Ovary (tissue), 9 donors: ENCODE results near the gene SWI5. TPM values are rescaled to one million over a fixed set of nuclear protein-coding genes. Genes with fewer than 3 reads are reported as not detected.

Experiments used
- DNase-seq, 5 donors: peaks; one replicate each; pipeline ENCODE4 v3.0.0-alpha.2; 2019 to 2020
- H3K27ac ChIP-seq, 2 donors: fragments of 200-600 bp; one replicate each; pipeline versions ENCODE4 v1.5.1 to v1.8.0; 2019 to 2022
- H3K27me3 ChIP-seq: fragments of 200-600 bp; one replicate; pipeline ENCODE4 v1.8.0; 2022
- H3K36me3 ChIP-seq: fragments of 200-600 bp; sonication (generic); one replicate; pipeline ENCODE4 v1.5.1; 2019
- H3K4me1 ChIP-seq: one replicate; pipeline ENCODE4 v1.8.1; 2013; ENCODE audit warnings: mild to moderate bottlenecking, moderate library complexity; ENCODE audit not compliant: insufficient read depth
- H3K4me3 ChIP-seq: fragments of 200-600 bp; sonication (generic); one replicate; pipeline ENCODE4 v1.5.1; 2017
- H3K9me3 ChIP-seq, 2 donors: fragments of 200-600 bp in 1 of 2; sonication (generic) in 1 of 2; one replicate each; pipeline versions ENCODE4 v1.5.1 to v1.8.1; 2013 to 2019; ENCODE audit warnings: mild to moderate bottlenecking in 1 of 2, moderate library complexity in 1 of 2
- EP300 ChIP-seq: sonication (generic); formaldehyde crosslinking; IDR thresholded peaks from one replicate; pipeline ENCODE4 v1.6.1; 2017; ENCODE audit warnings: antibody characterized with exemption
- POLR2A ChIP-seq: fragments of 450-650 bp; IDR thresholded peaks from one replicate; pipeline ENCODE4 v1.6.1; 2017; ENCODE audit warnings: antibody characterized with exemption, mild to moderate bottlenecking, moderate library complexity
- WGBS, 3 donors: extraction: QIAGEN DNeasy Blood & Tissue Kit in 1 of 3; methylation state at CpG; one replicate each; pipeline versions ENCODE4 v1.1.5 to v1.1.7; 2013 to 2017; 5-methylcytosine and 5-hydroxymethylcytosine counted together
- intact Hi-C, 4 donors: fragments of 100-400 bp; cut with DNase I; formaldehyde crosslinking; loops; one replicate each; pipeline versions ENCODE4 v1.11.0 to v1.15.1; 2022 to 2023
- polyA plus RNA-seq, 2 donors: library from polyadenylated mRNA; stranded (reverse); fragments of 200-250 nt in 1 of 2; fragments of 350-450 nt in 1 of 2; fragmentation: Illumina TruSeq in 1 of 2; extraction: RNeasy Lipid Tissue Mini Kit (QIAGEN cat#74804) in 1 of 2; gene quantifications; one replicate each; pipeline ENCODE4 v1.2.3, GENCODE V29; 2013 to 2014
- total RNA-seq, 7 donors: library from RNA; depleted of rRNA in 2 of 7; stranded (reverse); fragments of >200 nt in 2 of 7; fragmentation: NEBNext Ultra II Directional in 3 of 7; extraction: Animal tissue kit (Norgen Biotek cat#: 25700) in 3 of 7; gene quantifications; one replicate each; pipeline versions ENCODE4 v1.1.0 to v1.2.4, GENCODE V29; 2016 to 2023
- TF ChIP-seq, protein P1 (sequence below), 3 donors: fragments of 450-650 bp in 2 of 3; fragments of 200-600 bp in 1 of 3; IDR thresholded peaks; one replicate each; pipeline versions ENCODE4 v1.5.1 to v1.8.0; 2016 to 2022; ENCODE audit warnings: antibody characterized with exemption in 3 of 3, mild to moderate bottlenecking in 1 of 3
- donor health status: DM: no; HTN: no; CAD: no; lungs with moderate emphysema.
- donor health status: DM: no; HTN: no; CAD: no.
- donor health status: Bipolar disorder and iron deficiency.
- donor health status: DM: yes; HTN: yes; CAD: no.
- donor health status: DM: no; HTN: no; CAD: no.
- donor health status: DM: yes; HTN: yes; CAD: no.

The SWI5 gene
- total and polyA plus RNA-seq, 9 donors, result 22.4 to 48.9 (median 30.3) TPM

DNA sequence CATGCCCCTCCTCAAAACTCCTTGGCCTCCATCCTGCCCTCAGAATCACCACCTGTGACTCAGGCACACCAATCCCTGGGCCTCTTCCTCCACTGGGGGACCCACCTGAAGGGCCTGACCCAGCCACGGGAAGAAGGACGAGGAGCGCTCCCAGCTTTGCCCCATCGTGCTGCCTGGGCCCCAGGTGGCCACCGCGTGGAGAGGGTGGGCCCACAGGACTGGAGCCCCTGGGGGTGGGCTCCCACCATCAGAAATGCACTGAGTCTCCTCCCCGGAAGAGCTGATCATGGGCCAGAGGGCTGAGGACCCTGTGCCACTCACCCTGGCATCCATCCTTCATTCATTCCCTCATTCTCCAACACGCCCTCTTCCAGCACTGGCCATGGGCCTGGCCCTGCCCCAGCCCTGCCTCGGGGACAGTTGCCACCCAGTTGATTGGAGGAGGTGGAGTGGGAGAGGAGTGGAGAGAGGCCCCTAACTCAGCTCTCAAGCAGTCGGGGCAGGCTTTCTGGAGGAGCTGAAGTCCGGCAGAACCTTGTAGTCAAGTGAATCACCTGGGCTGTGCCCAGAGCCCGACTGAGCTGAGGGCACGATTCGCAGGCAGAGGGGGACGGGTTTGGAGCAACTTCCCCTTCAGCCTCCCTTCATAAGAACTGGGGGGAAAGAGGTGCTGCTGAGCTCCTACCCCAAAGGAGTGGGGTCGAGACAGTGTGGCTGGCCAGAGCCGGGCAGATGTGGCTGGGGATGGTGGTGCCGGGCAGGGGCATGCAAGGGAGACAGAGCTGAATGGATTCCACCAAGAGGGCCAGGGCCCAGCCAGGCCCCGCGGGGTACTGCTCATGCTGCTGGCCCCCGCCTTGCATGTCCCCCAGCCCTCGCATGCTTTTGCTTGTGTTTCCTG is 43.3 kb upstream of the SWI5 start:
- no peaks in the 10 kb centered on the region for H3K27me3 ChIP-seq
- H3K27ac ChIP-seq, result no peak overlapping the region
- 77 to 80% (median 79%) methylated on average over 19 to 22 of the region's 22 CpGs for WGBS, 3 donors
- no peak for TF ChIP-seq EP300
- TF ChIP-seq, protein P1, sequence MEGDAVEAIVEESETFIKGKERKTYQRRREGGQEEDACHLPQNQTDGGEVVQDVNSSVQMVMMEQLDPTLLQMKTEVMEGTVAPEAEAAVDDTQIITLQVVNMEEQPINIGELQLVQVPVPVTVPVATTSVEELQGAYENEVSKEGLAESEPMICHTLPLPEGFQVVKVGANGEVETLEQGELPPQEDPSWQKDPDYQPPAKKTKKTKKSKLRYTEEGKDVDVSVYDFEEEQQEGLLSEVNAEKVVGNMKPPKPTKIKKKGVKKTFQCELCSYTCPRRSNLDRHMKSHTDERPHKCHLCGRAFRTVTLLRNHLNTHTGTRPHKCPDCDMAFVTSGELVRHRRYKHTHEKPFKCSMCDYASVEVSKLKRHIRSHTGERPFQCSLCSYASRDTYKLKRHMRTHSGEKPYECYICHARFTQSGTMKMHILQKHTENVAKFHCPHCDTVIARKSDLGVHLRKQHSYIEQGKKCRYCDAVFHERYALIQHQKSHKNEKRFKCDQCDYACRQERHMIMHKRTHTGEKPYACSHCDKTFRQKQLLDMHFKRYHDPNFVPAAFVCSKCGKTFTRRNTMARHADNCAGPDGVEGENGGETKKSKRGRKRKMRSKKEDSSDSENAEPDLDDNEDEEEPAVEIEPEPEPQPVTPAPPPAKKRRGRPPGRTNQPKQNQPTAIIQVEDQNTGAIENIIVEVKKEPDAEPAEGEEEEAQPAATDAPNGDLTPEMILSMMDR (IDR thresholded peaks at IDR 0.05), result no peak
- no peak for TF ChIP-seq POLR2A
- intact Hi-C loops, result no loop called here
- no peak for DNase-seq
- no peaks in the 10 kb centered on the region for H3K4me1 ChIP-seq
- no peaks in the 10 kb centered on the region for H3K36me3 ChIP-seq
- no peak overlapping the region for H3K4me3 ChIP-seq
- no peaks in the 10 kb centered on the region for H3K9me3 ChIP-seq

DNA sequence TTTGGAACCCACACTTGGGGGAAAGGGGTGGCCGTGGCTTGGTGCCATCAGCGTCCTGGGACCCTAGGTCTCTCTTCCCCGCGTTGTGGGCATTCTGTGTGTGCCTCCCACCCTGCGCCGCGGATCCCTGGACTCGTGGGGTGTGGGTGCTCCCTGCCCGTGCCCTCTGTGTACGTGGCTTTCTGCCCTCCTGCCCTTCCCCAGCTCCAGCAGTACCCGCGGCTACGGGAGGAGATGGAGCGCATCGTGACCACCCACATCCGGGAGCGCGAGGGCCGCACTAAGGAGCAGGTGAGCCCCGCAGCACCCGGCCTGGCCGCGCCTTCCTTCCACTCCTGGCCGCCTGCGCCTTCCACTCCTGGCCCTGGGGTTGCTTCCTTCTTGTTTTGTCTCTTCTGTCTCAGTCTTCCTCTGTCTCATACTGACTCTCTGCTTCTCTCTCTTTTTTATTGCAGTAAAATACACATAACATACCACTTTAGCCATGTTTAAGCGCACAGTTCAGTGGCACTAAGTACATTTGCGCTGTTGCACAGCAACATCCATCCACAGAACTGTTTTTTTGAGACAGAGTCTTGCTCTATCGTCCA is 42.2 kb upstream of the SWI5 start:
- no peaks in the 10 kb centered on the region for H3K36me3 ChIP-seq
- 84 to 87% (median 85%) methylated on average over 28 of the region's 28 CpGs for WGBS, 3 donors
- no peaks in the 10 kb centered on the region for H3K9me3 ChIP-seq
- no peaks in the 10 kb centered on the region for H3K27me3 ChIP-seq
- no peak for DNase-seq
- TF ChIP-seq POLR2A (no peak), EP300 (no peak)
- H3K4me1 ChIP-seq, result no peaks in the 10 kb centered on the region
- H3K27ac ChIP-seq, result no peak overlapping the region
- intact Hi-C loops, result no loop called here
- no peak overlapping the region for H3K4me3 ChIP-seq

DNA sequence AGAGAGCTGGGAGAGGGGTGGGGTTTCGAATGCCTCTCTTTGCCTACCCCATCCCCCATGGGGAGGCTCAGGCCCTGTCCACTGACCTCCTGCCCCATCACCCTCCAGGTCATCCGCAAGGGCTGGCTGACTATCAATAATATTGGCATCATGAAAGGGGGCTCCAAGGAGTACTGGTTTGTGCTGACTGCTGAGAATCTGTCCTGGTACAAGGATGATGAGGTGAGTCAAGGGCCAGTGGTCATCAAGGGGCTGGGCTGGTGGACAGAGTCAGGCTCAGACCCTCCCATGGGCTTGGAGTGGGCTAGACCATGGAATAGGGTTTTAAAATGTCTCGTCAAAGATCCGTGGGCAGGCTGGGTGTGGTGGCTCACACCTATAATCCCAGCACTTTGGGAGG is 34.0 kb upstream of the SWI5 start:
- Histone ChIP-seq H3K36me3 (no peaks in the 10 kb centered on the region), H3K27me3 (no peaks in the 10 kb centered on the region), H3K4me3 (no peak overlapping the region), H3K9me3 (no peaks in the 10 kb centered on the region), H3K4me1 (peaks cover 2% of the 10 kb centered on the region), H3K27ac (no peak overlapping the region)
- intact Hi-C loops, result no loop called here
- WGBS, 3 donors, result 88 to 93% (median 93%) methylated on average over 4 of the region's 4 CpGs
- DNase-seq, result no peak
- TF ChIP-seq POLR2A (no peak), EP300 (no peak)
- TF ChIP-seq, protein P1 (IDR thresholded peaks at IDR 0.05), result no peak

DNA sequence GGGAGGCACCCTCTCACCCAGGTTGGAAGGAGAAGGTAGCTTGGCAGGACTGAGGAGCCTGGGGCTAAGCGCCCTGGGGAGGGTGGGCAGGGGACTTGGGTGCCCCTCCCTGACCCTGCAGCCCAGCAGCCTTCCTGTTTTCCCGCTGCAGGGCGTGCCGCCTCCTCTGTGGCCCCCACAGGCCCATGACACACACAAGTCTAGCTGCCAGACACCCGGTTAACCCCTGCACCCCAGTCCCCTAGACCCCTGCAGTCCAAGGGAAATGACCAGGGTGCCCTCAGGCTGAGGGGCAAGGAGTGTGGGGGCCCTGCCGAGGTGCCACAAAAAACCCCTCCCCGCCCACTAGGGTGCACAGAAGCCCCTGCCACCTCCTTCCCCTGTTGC is 33.3 kb upstream of the SWI5 start:
- Histone ChIP-seq H3K4me3 (no peak overlapping the region), H3K27ac (no peak overlapping the region), H3K4me1 (peaks cover 2% of the 10 kb centered on the region), H3K27me3 (no peaks in the 10 kb centered on the region), H3K36me3 (no peaks in the 10 kb centered on the region), H3K9me3 (no peaks in the 10 kb centered on the region)
- DNase-seq, result no peak
- TF ChIP-seq POLR2A, result no peak
- 27 to 41% (median 37%) methylated on average over 7 of the region's 7 CpGs for WGBS, 3 donors
- intact Hi-C loops, result no loop called here

DNA sequence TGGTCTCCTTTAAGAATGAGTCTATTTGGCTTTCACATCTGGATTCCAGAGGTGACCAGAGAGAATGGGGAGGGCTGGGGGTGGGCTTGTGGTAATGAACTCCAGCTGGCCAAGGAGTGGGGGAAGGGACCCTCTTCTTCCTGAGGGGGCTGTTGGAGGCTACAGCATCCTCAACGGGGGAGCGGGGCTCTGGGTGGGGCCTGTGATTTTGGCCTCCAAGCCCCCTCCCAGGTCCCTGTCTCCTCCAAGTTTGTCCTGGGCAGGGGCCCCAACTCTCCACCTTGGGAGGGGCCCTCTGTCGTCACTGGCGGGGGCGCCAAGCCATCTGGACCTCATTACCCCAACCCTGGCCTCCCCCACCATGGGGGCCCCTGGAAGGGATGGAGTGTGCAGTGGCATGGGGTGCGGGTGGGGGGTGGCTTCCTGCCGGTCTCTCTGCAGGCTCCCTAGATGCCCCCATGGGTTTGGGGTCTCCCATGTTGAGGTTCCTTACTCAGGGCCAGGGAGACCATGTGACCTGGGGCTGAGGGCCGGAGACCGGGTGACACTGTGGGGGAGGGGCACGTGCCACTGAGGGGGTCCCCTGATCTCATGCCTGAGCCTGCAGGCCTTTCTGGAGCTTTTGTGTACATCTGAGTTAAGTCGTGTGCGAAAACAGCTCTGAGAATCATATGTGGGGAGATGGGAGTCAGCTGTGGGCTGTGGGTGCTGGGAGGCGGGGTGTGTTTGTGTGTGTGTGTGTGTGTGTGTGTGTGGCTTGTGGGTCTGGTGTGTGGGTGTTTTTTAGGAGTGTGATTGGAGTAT is 32.7 kb upstream of the SWI5 start:
- intact Hi-C loops, result no loop called here
- H3K27me3 ChIP-seq, result no peaks in the 10 kb centered on the region
- peaks cover 2% of the 10 kb centered on the region for H3K4me1 ChIP-seq
- no peak for DNase-seq
- no peaks in the 10 kb centered on the region for H3K9me3 ChIP-seq
- 21 to 31% (median 29%) methylated on average over 8 to 13 of the region's 13 CpGs for WGBS, 3 donors
- H3K36me3 ChIP-seq, result no peaks in the 10 kb centered on the region
- H3K27ac ChIP-seq, result no peak overlapping the region
- H3K4me3 ChIP-seq, result no peak overlapping the region
- TF ChIP-seq EP300 (no peak), POLR2A (no peak)
- TF ChIP-seq, protein P1 (IDR thresholded peaks at IDR 0.05), result no peak
